HepG2 (cell line): ENCODE results near the gene LONP1. TPM values are rescaled to one million over a fixed set of nuclear protein-coding genes. Genes with fewer than 3 reads are reported as not detected.

Experiments
- KLF15 ChIP-seq: sonication (generic); formaldehyde crosslinking; IDR thresholded peaks from 2 replicates; pipeline ENCODE4 v1.8.1; 2023; ENCODE audit warnings: borderline replicate concordance, mild to moderate bottlenecking, inconsistent platforms, missing genetic modification reagents, mixed read lengths
- MEIS1 ChIP-seq: sonication (generic); formaldehyde crosslinking; IDR thresholded peaks from 2 replicates; pipeline ENCODE4 v1.9.0; 2021; ENCODE audit warnings: mild to moderate bottlenecking, missing genetic modification reagents, moderate library complexity, borderline replicate concordance
- PAWR ChIP-seq: sonication (generic); formaldehyde crosslinking; IDR thresholded peaks from 2 replicates; pipeline ENCODE4 v1.4.0; 2020; ENCODE audit warnings: missing genetic modification reagents, mild to moderate bottlenecking, borderline replicate concordance
- SIN3B ChIP-seq: fragments of 150-350 bp; IDR thresholded peaks from 2 replicates; pipeline ENCODE4 v1.6.1; 2014; ENCODE audit warnings: low read length
- SRSF1 ChIP-seq: fragments of 200-400 bp; formaldehyde crosslinking; optimal IDR thresholded peaks from 2 replicates; pipeline ENCODE3; 2017; ENCODE audit warnings: mild to moderate bottlenecking, low read depth, low read length, moderate library complexity
- TOPORS ChIP-seq: sonication (generic); formaldehyde crosslinking; IDR thresholded peaks from 2 replicates; pipeline ENCODE4 v1.8.0; 2023; ENCODE audit warnings: mild to moderate bottlenecking, missing genetic modification reagents
- ZBTB20 ChIP-seq: sonication (generic); formaldehyde crosslinking; IDR thresholded peaks from 2 replicates; pipeline ENCODE4 v1.8.1; 2023; ENCODE audit warnings: missing genetic modification reagents, low read depth, mild to moderate bottlenecking, borderline replicate concordance
- ZBTB42 ChIP-seq: sonication (generic); formaldehyde crosslinking; IDR thresholded peaks from 2 replicates; pipeline ENCODE4 v1.5.0; 2020; ENCODE audit warnings: mild to moderate bottlenecking, missing genetic modification reagents
- ZC3H13 ChIP-seq: sonication (generic); formaldehyde crosslinking; IDR thresholded peaks from 2 replicates; pipeline ENCODE4 v1.8.1; 2023; ENCODE audit warnings: mild to moderate bottlenecking, missing genetic modification reagents, moderate library complexity
- ZNF564 ChIP-seq: sonication (generic); formaldehyde crosslinking; IDR thresholded peaks from 2 replicates; pipeline ENCODE4 v1.8.1; 2023; ENCODE audit warnings: mild to moderate bottlenecking, missing genetic modification reagents
- ZNF616 ChIP-seq: sonication (generic); formaldehyde crosslinking; IDR thresholded peaks from 2 replicates; pipeline ENCODE4 v1.5.0; 2020; ENCODE audit warnings: low read depth, mild to moderate bottlenecking, missing genetic modification reagents
- polyA plus RNA-seq, 8 experiments: library from polyadenylated mRNA; depleted of rRNA in 3 of 8; stranded (reverse) in 7 of 8; unstranded in 1 of 8; fragments of >200 nt; fragmentation: Illumina TruSeq in 4 of 8; extraction: Trizol in 4 of 8; gene quantifications; 2 replicates each; pipeline versions ENCODE4 v1.2.1 to v1.2.3, GENCODE V29; 2011 to 2016; ENCODE audit warnings: low read depth in 4 of 8, missing spikeins in 1 of 8, mixed read lengths in 1 of 8; ENCODE audit not compliant: insufficient read depth in 1 of 8
- total RNA-seq, 5 experiments: library from RNA; depleted of rRNA; stranded (reverse); fragments of >200 nt; fragmentation: Illumina TruSeq; extraction: Trizol; gene quantifications; 2 replicates each; pipeline ENCODE4 v1.2.3, GENCODE V29; 2016; ENCODE audit warnings: low read depth in 1 of 5
- TF ChIP-seq, protein P1 (sequence below): sonication (generic); formaldehyde crosslinking; IDR thresholded peaks from 2 replicates; pipeline ENCODE4 v1.4.0; 2020; ENCODE audit warnings: mild to moderate bottlenecking, missing genetic modification reagents
- TF ChIP-seq, protein P2 (sequence below): sonication (generic); formaldehyde crosslinking; IDR thresholded peaks from 2 replicates; pipeline ENCODE4 v1.4.0; 2020; ENCODE audit warnings: missing genetic modification reagents, borderline replicate concordance
- TF ChIP-seq, protein P3 (sequence below): sonication (generic); formaldehyde crosslinking; IDR thresholded peaks from 2 replicates; pipeline ENCODE4 v1.5.0; 2020; ENCODE audit warnings: mild to moderate bottlenecking, missing genetic modification reagents, borderline replicate concordance
- TF ChIP-seq, protein P4 (sequence below): sonication (generic); formaldehyde crosslinking; IDR thresholded peaks from 2 replicates; pipeline ENCODE4 v1.4.0; 2020; ENCODE audit warnings: missing genetic modification reagents
- TF ChIP-seq, protein P5 (sequence below): sonication (generic); formaldehyde crosslinking; IDR thresholded peaks from 2 replicates; pipeline ENCODE4 v1.5.0; 2020; ENCODE audit warnings: missing genetic modification reagents

LONP1 gene
- total and polyA plus RNA-seq, 2 of the 13 experiments (the other 11 are each of a cell fraction or from before 2014, with no cell fraction given), result 59.5 to 76.8 TPM

DNA sequence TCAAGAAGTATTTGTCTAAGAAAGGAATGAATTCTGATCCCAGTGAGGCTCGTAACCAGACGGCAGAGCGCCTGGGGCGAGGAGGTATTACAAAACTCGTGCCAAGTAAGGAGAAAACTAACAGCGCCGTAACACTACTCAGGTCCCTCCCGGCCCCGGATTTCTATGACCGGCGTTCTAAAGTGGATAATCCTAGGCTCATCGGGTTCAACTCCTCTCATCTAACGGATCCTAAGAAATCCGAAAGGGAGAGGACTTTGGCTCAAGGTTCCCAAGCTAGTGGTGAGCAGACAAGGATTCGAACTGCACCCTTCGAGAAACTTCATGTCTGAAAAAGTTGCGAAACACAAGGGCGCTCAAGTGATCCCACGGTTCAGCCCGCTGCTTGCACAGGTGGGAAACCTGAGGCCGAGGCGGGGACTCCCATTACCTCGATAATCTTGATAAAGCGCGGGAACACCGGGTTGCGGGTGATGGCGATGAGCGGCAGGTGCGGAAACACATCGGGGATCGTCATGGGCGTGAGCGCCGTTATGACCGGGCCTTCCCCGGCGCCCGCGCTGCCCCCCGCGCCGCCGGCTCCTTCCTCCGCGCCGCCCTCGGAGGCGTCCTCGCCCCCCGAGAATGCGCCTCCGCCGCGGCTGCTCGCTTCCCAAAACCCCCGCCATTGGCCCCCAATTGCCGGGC is 529 bp downstream of the LONP1 start (continued):
- TF ChIP-seq ZBTB20 (CRISPR knock-in tag) (no peak), ZC3H13 (no peak), TOPORS (CRISPR knock-in tag) (no peak), PAWR (no peak), SRSF1 (no peak), KLF15 (no peak), ZNF616 (CRISPR knock-in tag) (peak; percentile 10; the same call in 1 of the 2 replicates), ZBTB42 (CRISPR knock-in tag) (no peak), MEIS1 (CRISPR knock-in tag) (no peak), ZNF564 (no peak), SIN3B (no peak)
- TF ChIP-seq, protein P1, sequence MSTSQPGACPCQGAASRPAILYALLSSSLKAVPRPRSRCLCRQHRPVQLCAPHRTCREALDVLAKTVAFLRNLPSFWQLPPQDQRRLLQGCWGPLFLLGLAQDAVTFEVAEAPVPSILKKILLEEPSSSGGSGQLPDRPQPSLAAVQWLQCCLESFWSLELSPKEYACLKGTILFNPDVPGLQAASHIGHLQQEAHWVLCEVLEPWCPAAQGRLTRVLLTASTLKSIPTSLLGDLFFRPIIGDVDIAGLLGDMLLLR (CRISPR knock-in tag), result no peak
- TF ChIP-seq, protein P2, sequence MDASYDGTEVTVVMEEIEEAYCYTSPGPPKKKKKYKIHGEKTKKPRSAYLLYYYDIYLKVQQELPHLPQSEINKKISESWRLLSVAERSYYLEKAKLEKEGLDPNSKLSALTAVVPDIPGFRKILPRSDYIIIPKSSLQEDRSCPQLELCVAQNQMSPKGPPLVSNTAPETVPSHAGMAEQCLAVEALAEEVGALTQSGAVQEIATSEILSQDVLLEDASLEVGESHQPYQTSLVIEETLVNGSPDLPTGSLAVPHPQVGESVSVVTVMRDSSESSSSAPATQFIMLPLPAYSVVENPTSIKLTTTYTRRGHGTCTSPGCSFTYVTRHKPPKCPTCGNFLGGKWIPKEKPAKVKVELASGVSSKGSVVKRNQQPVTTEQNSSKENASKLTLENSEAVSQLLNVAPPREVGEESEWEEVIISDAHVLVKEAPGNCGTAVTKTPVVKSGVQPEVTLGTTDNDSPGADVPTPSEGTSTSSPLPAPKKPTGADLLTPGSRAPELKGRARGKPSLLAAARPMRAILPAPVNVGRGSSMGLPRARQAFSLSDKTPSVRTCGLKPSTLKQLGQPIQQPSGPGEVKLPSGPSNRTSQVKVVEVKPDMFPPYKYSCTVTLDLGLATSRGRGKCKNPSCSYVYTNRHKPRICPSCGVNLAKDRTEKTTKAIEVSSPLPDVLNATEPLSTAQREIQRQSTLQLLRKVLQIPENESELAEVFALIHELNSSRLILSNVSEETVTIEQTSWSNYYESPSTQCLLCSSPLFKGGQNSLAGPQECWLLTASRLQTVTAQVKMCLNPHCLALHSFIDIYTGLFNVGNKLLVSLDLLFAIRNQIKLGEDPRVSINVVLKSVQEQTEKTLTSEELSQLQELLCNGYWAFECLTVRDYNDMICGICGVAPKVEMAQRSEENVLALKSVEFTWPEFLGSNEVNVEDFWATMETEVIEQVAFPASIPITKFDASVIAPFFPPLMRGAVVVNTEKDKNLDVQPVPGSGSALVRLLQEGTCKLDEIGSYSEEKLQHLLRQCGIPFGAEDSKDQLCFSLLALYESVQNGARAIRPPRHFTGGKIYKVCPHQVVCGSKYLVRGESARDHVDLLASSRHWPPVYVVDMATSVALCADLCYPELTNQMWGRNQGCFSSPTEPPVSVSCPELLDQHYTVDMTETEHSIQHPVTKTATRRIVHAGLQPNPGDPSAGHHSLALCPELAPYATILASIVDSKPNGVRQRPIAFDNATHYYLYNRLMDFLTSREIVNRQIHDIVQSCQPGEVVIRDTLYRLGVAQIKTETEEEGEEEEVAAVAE (CRISPR knock-in tag), result no peak
- TF ChIP-seq, protein P3, sequence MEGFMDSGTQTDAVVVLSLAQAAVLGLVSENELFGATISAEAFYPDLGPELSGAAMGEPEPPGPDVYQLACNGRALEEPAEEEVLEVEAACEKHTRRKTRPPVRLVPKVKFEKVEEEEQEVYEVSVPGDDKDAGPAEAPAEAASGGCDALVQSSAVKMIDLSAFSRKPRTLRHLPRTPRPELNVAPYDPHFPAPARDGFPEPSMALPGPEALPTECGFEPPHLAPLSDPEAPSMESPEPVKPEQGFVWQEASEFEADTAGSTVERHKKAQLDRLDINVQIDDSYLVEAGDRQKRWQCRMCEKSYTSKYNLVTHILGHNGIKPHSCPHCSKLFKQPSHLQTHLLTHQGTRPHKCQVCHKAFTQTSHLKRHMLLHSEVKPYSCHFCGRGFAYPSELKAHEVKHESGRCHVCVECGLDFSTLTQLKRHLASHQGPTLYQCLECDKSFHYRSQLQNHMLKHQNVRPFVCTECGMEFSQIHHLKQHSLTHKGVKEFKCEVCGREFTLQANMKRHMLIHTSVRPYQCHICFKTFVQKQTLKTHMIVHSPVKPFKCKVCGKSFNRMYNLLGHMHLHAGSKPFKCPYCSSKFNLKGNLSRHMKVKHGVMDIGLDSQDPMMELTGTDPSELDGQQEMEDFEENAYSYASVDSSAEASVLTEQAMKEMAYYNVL (CRISPR knock-in tag), result no peak
- TF ChIP-seq, protein P4, sequence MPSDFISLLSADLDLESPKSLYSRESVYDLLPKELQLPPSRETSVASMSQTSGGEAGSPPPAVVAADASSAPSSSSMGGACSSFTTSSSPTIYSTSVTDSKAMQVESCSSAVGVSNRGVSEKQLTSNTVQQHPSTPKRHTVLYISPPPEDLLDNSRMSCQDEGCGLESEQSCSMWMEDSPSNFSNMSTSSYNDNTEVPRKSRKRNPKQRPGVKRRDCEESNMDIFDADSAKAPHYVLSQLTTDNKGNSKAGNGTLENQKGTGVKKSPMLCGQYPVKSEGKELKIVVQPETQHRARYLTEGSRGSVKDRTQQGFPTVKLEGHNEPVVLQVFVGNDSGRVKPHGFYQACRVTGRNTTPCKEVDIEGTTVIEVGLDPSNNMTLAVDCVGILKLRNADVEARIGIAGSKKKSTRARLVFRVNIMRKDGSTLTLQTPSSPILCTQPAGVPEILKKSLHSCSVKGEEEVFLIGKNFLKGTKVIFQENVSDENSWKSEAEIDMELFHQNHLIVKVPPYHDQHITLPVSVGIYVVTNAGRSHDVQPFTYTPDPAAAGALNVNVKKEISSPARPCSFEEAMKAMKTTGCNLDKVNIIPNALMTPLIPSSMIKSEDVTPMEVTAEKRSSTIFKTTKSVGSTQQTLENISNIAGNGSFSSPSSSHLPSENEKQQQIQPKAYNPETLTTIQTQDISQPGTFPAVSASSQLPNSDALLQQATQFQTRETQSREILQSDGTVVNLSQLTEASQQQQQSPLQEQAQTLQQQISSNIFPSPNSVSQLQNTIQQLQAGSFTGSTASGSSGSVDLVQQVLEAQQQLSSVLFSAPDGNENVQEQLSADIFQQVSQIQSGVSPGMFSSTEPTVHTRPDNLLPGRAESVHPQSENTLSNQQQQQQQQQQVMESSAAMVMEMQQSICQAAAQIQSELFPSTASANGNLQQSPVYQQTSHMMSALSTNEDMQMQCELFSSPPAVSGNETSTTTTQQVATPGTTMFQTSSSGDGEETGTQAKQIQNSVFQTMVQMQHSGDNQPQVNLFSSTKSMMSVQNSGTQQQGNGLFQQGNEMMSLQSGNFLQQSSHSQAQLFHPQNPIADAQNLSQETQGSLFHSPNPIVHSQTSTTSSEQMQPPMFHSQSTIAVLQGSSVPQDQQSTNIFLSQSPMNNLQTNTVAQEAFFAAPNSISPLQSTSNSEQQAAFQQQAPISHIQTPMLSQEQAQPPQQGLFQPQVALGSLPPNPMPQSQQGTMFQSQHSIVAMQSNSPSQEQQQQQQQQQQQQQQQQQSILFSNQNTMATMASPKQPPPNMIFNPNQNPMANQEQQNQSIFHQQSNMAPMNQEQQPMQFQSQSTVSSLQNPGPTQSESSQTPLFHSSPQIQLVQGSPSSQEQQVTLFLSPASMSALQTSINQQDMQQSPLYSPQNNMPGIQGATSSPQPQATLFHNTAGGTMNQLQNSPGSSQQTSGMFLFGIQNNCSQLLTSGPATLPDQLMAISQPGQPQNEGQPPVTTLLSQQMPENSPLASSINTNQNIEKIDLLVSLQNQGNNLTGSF, result no peak
- TF ChIP-seq, protein P5, sequence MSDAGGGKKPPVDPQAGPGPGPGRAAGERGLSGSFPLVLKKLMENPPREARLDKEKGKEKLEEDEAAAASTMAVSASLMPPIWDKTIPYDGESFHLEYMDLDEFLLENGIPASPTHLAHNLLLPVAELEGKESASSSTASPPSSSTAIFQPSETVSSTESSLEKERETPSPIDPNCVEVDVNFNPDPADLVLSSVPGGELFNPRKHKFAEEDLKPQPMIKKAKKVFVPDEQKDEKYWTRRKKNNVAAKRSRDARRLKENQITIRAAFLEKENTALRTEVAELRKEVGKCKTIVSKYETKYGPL, result 0 out of 2 replicates have a peak, but pooled peaks have one; percentile 0
